ENCODE measurements around the gene OGDH.
"Not testable (repeated sequence)": the region's sequence is repeated elsewhere in the genome, so short reads cannot be mapped to it uniquely, and the experiment has no call there.

DNA sequence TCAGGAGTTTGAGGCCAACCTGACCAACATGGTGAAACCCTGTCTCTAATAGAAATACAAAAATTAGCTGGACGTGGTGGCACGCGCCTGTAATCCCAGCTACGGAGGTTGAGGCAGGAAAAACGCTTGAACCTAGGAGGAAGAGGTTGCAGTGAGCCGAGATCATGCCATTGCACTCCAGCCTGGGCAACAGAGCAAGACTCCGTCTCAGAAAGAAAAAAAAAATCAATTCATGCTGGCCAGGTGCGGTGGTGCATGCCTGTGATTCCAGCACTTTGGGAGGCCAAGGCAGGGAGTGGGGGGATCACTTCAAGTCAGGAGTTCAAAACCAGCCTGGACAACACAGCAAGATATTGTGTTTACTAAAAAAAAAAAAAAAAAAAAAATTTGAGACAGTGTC, 9.2 kb upstream of the OGDH start:
- TF ChIP-seq, protein P1, sequence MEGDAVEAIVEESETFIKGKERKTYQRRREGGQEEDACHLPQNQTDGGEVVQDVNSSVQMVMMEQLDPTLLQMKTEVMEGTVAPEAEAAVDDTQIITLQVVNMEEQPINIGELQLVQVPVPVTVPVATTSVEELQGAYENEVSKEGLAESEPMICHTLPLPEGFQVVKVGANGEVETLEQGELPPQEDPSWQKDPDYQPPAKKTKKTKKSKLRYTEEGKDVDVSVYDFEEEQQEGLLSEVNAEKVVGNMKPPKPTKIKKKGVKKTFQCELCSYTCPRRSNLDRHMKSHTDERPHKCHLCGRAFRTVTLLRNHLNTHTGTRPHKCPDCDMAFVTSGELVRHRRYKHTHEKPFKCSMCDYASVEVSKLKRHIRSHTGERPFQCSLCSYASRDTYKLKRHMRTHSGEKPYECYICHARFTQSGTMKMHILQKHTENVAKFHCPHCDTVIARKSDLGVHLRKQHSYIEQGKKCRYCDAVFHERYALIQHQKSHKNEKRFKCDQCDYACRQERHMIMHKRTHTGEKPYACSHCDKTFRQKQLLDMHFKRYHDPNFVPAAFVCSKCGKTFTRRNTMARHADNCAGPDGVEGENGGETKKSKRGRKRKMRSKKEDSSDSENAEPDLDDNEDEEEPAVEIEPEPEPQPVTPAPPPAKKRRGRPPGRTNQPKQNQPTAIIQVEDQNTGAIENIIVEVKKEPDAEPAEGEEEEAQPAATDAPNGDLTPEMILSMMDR (IDR thresholded peaks at IDR 0.05), result not testable (repeated sequence)
- TF ChIP-seq POLR2A (IDR thresholded peaks at IDR 0.05), result not testable (repeated sequence)

Data from Peyer's patch (tissue), 4 donors.